Raji (cell line): ENCODE results near the gene GSC2.
A peak's percentile ranks its signal among the peaks of the same experiment; 100 is the strongest.

Experiments used
- POLR2A ChIP-seq: IDR thresholded peaks from 2 replicates; pipeline ENCODE4 v1.6.1; 2011; ENCODE audit warnings: low read depth, low read length, control low read depth; ENCODE audit not compliant: insufficient read depth

The GSC2 gene

GRCh38 chr22:19180740-19181410, 30.8 kb upstream of the GSC2 start:
- no peak for TF ChIP-seq POLR2A

GRCh38 chr22:19180234-19180633, 30.1 kb upstream of the GSC2 start:
- TF ChIP-seq POLR2A = no peak

- no peak for TF ChIP-seq POLR2A
Observed at GRCh38 chr22:19179497-19180048, 29.5 kb upstream of the GSC2 start.

- TF ChIP-seq POLR2A = peak; percentile 84
Observed at GRCh38 chr22:19178657-19179496, 28.8 kb upstream of the GSC2 start, which contains the start of gene SLC25A1. Gene SLC25A1, minus strand, starts transcription at chr22:19178736. Its CDS starts 63 bp downstream, at chr22:19178673.

GRCh38 chr22:19178065-19178656, 28.1 kb upstream of the GSC2 start:
- TF ChIP-seq POLR2A = no peak

- no peak for TF ChIP-seq POLR2A
Observed at GRCh38 chr22:19177164-19178064, 27.3 kb upstream of the GSC2 start.

- TF ChIP-seq POLR2A = no peak
Observed at GRCh38 chr22:19176732-19177131, 26.6 kb upstream of the GSC2 start.

GRCh38 chr22:19176175-19176643, 26.1 kb upstream of the GSC2 start:
- peak; percentile 42 for TF ChIP-seq POLR2A

- peak; percentile 27; the same call in 1 of the 2 replicates for TF ChIP-seq POLR2A
Observed at GRCh38 chr22:19175602-19176174, 25.6 kb upstream of the GSC2 start.

GRCh38 chr22:19175026-19175601, 25.0 kb upstream of the GSC2 start:
- no peak for TF ChIP-seq POLR2A

GRCh38 chr22:19174106-19175025, 24.3 kb upstream of the GSC2 start:
- peak; percentile 43 for TF ChIP-seq POLR2A
